ENCODE results near the gene EID2B.
A peak's percentile ranks its signal among the peaks of the same experiment; 100 is the strongest.

EID2B gene

GRCh38 chr19:39531834-39532232, 819 bp downstream of the EID2B start:
- DNase-seq (ENCODE audit: low read depth): no peak

- no peak for DNase-seq (ENCODE audit: low read depth)
These were observed 7.4 kb downstream of the EID2B start for GRCh38 chr19:39525205-39525604.

DNA sequence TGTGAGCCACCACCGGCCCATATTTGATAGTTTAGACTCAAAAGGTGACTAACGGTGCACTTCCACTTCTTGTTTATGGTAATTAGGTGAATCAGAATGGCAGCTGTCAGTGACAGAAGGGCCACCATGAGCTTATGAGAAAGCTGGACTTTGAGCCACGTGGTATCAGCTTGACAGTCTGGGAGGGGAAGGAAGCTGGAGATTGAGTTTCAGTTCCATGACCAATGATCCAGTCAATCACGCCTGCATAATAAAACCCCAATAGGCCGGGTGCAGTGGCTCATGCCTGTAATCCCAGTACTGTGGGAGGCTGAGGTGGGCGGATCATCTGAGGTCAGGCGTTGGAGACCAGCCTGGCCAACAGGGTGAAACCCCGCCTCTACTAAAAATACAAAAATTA, 8.2 kb downstream of the EID2B start:
- no peak for DNase-seq (ENCODE audit: low read depth)

GRCh38 chr19:39520541-39521484, 11.8 kb downstream of the EID2B start:
- DNase-seq (ENCODE audit: low read depth): no peak

DNA sequence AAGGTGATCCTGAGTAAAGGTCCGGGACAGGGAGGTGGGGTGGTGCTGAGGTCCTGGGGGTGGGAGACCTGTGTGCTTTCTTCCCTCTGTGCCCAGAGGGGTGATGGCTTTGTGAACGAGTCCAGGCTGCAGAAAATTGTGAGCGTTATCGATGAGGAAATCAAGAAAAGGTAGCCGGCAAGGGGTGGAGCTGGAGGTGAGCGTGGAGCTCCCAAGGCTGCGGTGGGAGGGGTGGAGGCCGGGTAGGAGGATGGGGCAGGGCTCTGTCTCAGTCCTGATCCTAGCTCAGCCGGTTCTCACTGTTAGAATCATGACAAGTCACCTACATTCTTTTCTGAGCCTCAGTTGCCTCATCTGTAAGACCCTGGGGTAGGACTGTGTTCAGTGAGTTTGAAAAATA, 13.7 kb downstream of the EID2B start:
- DNase-seq (ENCODE audit: low read depth): no peak

GRCh38 chr19:39518458-39518857, 14.2 kb downstream of the EID2B start:
- DNase-seq (ENCODE audit: low read depth): no peak

DNA sequence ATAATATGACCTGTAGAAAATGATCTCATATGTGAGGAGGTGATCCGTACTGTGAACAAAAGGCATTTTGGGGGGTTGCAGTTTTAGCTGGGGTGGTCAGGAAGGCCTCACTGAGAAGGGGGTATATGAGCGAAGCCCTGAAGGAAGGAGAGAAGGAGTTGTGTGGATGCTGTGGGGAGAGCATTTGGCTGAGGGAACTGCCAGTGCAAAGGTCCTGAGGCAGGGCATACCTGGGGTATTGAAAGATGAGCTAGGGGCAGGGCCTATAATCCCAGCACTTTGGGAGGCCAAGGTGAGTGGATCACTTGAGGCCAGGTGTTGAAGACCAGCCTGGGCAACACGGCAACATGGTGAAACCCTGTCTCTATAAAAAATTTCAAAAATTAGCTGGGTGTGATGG, 15.2 kb downstream of the EID2B start:
- no peak for DNase-seq (ENCODE audit: low read depth)

DNA sequence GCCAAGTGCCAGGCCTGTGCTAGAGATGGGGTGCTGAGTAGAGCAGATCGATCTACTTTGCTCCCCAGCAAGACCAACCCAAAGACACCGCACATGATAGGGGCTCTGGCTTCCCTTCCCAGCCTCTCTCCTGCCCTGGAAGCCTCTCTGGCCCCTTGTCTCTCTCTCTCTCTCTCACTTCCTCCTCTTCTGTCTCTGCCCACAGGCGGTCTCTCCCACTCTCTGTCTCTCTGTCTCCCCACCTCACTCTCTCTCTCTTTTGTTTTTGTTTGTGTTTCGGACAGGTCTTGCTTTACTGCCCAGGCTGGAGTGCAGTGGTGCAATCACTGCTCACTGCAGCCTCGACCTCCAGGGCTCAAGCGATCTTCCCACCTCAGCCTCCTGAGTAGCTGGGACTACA, 16.4 kb downstream of the EID2B start:
- DNase-seq (ENCODE audit: low read depth): no peak

- no peak for DNase-seq (ENCODE audit: low read depth)
These were observed 17.0 kb downstream of the EID2B start for GRCh38 chr19:39515551-39516191.

DNA sequence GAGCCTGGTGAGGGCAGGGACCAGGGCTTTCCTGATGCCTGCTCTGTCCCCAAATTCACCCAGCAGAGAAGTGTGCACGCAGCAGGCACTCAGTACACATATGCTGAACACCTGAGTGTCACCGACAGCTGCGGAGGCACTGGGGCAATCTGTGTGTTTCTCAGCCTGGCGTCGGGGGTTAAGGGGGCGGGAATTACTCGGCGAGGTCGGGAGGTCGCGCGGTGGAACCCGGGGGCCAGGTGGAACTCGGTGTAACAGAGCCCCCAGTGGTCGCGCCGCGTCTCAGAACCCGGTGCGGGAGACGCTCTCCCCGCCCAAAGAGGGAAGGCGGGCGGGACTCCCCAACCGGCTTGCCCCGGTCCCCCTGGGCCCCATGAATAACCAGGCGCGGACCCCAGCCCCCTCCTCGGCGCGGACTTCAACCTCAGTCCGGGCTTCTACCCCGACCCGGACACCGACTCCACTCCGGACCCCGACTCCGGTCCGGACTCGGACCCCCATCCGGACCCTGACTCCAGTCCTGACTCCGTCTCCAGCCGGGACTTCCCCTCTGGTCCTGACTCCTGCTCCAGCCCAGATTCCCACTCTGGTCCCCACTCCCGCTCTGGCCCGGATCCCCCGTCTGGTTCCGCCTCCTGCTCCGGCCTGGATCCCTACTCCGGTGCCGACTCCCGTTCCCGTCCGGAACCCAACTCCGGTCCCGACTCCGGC, 17.7 kb downstream of the EID2B start, which contains the start of gene SELENOV:
TSS of gene SELENOV (plus strand) at position 300 of the 711 bp plus-strand sequence. CDS start at position 374, 74 bp downstream.
- no peak for DNase-seq (ENCODE audit: low read depth)

DNA sequence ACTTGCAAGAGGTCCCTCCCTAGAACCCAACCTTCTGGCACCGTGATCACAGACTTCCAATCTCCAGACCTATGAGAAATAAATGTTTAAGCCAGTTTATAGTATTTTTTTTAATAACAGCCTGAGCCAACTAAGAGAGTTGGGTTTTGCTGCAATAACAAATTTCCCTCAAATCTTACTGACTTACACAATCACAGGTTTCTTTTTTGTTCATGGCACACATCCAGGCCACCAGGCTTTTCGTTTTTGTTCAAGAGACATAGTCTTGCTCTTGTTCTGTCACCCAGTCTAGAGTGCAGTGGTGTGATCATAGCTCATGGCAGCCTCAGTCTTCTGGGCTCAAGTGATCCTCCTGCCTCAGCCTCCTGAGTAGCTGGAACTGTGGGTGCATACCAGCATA, 19.7 kb downstream of the EID2B start:
- DNase-seq (ENCODE audit: low read depth): no peak

DNA sequence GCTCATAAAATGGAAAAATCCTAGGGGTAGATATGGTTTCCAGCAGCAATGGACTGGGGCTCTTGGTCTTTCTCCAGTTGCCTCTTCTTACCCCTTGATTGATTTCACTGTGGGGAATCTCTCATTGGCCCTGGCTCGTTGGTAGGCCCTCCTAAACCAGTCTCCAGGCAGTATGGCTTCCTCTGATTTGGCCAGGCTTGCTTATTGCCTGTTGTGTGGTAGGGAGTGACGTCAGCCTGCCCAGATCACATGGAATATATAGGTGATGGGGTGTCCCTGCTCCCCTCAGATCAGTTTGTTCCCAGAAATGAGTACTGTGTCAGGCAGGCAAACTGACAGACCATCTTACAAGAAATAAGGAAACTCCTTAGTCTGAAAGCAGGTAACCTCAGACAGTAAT, 23.4 kb downstream of the EID2B start:
- no peak for DNase-seq (ENCODE audit: low read depth)

- no peak for DNase-seq (ENCODE audit: low read depth)
These were observed 24.0 kb downstream of the EID2B start for GRCh38 chr19:39508629-39509028.

- DNase-seq (ENCODE audit: low read depth): no peak
These were observed 24.8 kb downstream of the EID2B start for GRCh38 chr19:39507715-39508364.

DNA sequence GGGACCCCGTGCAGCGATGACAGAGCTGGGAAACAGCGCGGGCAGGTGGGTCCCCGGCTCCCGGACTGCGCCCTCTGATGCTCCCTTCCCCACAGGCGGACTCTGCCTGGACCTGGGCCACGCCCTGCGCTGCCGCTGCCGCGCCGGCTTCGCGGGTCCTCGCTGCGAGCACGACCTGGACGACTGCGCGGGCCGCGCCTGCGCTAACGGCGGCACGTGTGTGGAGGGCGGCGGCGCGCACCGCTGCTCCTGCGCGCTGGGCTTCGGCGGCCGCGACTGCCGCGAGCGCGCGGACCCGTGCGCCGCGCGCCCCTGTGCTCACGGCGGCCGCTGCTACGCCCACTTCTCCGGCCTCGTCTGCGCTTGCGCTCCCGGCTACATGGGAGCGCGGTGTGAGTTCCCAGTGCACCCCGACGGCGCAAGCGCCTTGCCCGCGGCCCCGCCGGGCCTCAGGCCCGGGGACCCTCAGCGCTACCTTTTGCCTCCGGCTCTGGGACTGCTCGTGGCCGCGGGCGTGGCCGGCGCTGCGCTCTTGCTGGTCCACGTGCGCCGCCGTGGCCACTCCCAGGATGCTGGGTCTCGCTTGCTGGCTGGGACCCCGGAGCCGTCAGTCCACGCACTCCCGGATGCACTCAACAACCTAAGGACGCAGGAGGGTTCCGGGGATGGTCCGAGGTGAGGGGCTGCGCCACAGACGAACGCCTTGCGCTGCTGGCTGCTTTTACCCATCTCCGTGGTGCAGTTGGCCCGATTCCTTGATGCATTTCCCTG, 25.5 kb downstream of the EID2B start:
- DNase-seq (ENCODE audit: low read depth): peak; percentile 12

DNA sequence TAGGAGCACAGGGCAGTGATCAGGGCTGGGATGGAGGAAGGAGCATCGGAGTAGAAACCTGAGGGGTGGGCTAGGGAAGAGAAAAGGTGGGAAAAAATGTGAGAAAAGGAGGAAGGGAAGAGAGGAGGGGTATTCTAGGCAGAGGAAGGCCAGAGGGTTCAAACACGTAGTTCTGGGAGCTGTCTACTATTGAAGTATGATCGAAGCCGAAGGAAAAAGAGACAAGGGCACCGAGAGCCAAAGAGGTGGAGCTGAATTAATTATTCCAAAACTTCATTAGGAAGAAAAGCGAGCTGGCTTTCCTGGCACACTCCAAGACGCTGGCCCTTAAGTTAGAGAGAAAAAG, 26.1 kb downstream of the EID2B start:
- DNase-seq (ENCODE audit: low read depth): no peak

GRCh38 chr19:39502640-39503417, 29.8 kb downstream of the EID2B start:
- DNase-seq (ENCODE audit: low read depth): peak; percentile 56

- DNase-seq (ENCODE audit: low read depth): no peak
These were observed 31.3 kb downstream of the EID2B start for GRCh38 chr19:39501340-39501739.

DNA sequence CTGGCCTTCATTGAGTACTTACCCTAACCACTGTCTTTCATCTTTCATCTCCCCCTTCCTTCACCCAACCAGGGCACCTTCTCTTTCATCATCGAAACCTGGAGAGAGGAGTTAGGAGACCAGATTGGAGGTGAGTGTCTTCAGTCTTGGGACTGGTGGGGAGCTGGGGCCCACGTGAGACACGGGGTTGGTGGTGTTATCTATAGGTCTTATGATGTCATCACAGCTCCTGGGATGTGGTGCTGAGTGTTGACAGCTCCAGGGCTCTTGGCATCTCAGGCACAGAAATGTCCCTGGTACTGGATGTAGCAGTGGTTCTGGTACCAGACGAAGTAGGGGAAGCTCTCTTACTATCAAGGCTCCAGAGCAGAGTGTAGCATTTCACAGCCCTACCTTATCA, 32.1 kb downstream of the EID2B start:
- DNase-seq (ENCODE audit: low read depth): no peak

DNA sequence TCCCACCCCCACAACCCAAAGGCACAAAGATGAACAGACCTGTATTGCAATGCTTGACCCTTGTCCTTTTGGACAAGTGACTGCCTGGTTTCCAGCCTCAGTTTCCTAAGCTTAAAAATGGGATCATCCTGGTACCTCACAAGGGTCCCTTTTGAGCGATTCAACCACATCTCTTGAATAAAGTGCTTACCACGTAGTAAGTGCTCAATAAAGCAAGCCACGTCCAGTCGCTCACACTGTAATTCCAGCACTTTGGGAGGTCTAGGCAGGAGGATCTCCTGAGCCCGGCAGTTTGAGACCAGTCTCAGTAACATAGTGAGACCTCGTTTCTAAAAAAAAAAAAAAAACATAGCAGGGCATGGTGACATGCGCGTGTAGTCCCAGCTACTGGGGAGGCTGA, 32.7 kb downstream of the EID2B start:
- no peak for DNase-seq (ENCODE audit: low read depth)

Data from activated gamma-delta T cell treated with anti-CD3 and anti-CD28 coated beads, Interleukin-2, amount 50 U/mL, for 16 hours (primary cell).